Activated CD4-positive, CD25-positive, alpha-beta regulatory T cell treated with anti-CD3 and anti-CD28 coated beads, Interleukin-2, amount 50 U/mL, for 24 hours (primary cell): ENCODE results near the gene SAMD4A.
"Not testable (repeated sequence)": the region's sequence is repeated elsewhere in the genome, so short reads cannot be mapped to it uniquely, and the experiment has no call there.

Source experiments
- ATAC-seq, 2 donors: fragments of 150-1000 bp; cut with Tn5 transposase; one replicate each; pipeline ENCODE4 v1.10.0; 2021; ENCODE audit warnings: mild to moderate bottlenecking in 1 of 2, moderate library complexity in 1 of 2

The SAMD4A gene

DNA sequence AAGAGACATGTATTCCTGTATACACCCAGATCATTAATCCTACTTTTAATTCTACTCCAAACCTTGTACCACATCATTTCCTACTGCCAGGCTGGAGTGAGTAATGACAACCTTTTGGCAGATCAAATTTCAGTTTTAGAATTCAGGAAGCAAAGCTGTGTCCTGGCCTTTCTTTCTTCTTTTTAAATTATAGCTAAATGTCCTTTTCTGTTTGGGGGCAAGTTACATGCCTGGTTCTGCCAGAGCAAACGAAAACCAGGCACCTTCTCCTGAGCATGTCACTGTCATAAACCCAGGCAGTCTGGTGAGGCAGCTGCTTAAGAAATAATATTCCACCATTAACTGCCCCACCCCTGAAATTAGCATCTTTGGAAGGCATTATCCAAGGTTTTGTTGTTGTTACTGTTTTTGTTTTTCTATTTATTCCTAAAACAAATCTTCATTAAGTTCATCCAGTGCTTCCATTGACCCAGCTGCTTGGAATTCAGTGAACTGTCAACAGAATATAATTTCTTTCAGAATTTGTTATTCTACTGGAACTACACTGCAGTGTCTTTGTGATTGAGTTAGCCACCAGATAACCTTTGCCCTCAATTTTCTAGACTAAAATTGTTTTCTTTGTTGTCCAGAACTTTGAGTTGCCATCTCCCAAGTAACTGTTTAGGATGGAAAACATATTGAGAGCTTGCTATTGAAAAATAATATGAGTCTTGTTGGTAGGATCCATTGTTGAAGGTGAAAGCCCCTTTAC, 33.2 kb downstream of the SAMD4A start:
- no peak for ATAC-seq

DNA sequence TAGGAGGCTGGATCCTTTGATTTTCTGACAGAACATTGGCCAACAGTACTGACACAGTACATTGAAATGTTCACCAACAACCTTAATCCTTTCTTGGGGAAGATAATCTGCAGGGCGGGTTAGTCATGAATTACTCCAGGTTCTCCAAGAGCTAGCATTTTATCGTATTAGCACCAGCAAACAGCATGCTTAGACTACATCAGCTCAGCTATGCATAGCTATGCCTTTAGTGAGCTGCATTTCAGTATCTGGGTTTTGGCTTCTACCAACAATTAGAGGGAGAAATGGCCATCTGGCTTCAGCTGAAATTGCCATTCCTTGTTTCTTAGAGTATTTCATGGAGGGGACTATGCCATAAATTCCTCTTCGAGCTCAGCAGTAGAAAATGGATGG, 33.8 kb downstream of the SAMD4A start:
- no peak for ATAC-seq

DNA sequence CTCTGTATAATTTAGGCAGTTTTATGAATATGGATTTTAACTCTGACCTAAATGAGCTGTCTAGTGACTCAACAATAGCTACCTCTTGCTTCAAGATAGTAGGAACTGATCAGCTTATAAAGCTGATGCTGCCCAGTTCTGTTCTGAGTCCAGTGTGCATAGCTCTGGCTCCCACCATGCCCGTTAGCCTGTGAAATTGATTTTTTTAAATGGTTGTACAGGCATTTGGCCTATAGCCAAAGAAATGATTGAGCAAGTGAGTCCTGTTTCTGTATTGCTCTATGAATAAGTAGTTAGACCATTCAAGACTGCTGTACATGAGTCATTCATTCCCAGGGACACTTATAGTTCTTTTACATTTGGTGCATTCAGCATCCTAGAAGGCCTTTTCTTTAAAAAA, 36.4 kb downstream of the SAMD4A start:
- ATAC-seq = no peak

DNA sequence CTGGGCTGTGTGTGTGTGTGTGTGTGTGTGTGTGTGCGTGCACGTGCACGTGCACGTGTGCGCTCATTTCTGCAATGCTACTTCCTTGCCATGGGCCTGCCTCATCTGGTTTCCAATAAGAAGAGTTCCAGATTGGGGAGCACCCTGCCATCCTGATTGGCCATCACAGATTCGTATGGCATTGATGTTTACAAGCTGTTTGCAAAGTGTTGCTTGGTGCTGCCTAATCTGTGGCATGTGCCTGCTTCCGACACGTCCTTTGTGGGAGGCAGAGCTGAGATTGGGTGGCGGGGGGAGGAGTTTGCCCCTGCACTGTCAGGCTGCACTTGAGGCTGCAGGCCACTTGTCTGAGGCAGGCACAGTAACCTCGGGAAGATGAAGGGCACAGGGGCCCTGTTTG, 39.2 kb downstream of the SAMD4A start:
- no peak for ATAC-seq

DNA sequence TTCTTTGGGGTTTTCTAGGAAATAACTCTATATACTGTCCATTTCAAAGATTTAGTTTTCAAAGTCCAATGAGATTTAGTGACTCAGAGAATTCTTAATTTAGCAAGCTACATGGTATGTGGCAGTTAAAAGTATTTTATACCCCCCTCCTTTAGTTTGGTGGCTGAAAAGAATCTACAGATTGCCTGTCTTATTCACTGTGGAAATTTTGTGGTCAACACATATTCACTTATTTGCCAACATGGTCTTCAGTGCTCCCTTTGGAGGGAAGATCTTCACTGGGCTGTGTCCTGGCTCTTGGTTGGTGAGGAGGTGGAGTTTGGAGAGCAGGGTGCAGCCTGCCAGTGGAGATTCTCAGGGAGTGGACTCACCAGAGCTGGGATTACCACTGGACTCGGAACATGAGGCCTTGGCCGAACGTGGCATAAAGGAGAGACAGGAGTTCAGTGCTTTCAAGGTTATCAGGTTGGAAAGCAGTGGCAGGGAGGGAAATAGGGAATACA, 39.8 kb downstream of the SAMD4A start:
- ATAC-seq = no peak

DNA sequence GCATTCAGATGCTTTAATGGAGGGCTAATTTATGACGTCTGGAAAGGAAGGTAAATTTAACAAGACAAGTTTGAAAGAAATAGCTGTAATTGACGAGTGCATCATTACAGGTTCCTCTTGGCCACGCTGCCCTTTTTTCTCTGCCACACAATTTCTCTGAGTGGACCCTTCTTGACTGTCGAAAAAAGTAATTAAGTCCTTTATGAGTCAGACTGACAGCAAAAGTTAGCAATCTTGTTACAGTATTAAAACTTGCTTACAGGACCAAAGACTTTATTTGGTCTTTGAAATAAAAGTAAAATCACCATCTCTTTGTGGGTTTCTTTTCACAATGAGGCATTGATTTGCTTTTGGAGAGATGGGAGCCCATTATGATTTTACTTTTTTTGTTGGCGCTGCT, 42.6 kb downstream of the SAMD4A start:
- ATAC-seq = no peak

DNA sequence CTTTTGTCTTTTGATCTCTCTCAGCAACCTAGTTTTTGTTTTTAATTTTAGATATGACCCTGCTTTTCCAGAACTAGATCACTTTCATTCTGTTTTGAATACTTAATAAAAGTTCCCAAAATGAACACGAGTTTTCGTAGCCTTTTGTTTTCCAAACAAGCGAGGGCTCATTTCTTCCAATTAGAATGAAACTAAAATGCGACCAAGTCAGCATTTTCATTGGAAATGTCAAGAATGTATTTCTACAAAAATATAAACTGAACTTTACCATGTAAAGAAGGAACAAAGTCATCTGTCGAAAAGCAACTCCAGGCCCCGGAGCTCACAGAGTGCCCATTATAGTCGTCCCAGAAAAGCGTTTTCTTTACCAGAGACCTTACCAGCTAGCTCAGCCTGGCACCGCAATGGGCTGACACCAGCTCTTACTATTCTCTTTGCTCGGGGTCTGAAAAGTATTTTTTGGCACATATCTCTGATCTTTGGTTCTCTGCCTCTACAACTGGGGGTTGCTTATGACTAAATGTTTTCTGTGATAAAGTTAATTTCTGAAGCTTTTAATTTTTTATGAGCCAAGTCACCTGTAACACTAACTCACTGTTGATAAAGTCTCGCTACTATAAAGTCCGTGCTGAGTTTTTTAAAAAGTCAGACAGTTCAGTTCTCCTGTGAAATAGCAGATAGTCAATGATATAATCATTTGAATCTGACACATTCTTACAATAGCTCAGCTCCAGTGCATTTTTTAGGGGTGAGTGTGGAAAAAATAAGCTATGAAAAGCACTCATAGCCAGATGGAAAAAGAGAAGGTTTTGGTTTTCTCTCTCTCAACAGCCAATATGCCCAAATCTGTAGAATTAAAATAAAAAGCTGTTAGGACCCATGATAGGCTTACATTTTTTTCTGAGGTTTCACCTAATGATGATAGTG, 43.4 kb downstream of the SAMD4A start:
- ATAC-seq = no peak

DNA sequence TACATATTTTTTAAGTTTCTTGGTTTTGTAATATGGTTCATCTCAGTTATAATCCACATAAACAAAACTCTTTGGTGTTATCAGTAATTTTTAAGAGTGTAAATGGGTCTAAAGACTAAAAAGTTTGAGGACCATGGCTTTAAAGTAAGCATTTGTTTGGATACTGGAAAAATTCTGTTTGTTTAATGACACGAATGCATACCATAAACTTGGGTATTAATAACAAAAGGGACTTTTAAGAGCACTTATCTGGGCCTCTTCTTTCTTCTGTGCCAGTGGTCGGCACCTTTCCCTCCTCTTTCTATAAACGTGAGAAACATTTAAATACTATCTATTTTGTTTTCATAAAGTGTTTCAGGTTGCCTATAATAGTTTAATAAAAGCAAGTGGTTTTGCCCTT, 47.4 kb downstream of the SAMD4A start:
- ATAC-seq = no peak

DNA sequence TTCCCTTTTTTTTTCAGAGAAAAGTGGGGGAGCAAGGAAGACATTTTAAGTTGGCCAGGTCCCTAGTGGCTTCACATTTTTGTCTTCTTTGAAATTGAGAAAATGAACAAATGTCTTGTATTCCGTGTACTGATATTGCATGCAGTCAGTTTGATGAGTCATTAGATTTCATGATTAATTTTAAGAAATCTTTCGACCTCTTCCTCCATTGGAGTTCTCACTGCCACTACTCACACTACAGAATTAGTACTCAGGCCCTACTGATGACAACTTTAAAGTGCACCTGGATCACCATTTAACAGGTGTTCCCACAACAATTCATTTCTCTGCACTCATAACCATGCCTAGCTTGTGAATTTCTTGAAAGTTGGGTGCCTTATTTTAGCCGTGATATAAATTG, 50.5 kb downstream of the SAMD4A start:
- peak; percentile 85 to 87 for ATAC-seq

DNA sequence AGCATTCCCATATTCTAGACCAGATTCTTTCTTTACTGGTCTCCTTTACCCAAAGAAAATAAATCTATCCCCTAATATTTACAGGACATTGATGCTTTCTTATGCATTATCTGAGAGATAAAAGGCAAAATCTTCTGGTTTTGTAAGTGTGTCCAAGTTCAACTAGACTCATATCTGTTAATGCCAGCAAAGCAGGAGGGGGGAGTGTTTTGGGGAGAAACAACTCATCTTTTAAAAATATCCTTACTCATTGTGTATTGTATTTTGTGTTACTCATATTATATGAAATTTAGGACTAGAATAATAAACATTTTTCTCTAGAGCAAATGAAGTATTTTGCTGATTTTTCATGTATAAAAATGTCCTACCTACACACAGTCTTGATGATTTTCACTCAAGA, 54.8 kb downstream of the SAMD4A start:
- no peak for ATAC-seq

DNA sequence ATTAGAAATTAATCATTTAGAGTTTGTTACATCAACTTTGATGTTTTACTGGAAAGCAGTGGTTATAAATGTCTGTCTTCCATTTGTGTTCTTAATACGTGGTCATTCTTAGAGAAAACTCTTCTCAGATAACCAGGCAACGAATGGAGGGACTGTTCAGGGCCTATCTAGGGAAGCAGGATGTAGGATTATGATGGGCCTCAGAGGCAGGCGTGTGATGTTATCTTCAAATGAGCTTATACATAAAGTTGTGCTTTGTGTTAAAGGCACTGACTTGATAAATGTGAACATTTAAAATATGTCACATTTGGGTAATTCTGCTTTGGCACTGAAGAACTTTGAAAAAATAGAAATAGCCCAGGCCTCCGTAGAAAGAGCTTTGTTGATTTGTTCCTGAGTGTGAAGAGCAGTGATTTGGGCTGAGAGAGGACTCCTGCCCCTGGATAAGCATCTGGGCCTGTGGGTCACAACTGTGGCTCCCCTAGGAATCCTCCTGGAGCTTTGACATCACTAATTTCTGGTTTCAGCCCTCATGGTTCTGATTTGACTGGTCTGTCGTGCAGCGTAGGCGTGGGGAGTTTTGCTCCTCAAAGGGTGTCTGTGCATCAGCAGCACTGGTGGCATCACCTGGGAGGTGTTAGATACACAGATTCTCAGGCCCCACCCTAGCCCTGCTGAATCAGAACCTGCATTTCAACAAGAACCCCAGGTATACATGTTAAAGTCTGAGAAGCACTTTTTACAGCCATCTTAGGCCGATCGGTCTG, 55.4 kb downstream of the SAMD4A start:
- ATAC-seq = peak; percentile 95 to 97

DNA sequence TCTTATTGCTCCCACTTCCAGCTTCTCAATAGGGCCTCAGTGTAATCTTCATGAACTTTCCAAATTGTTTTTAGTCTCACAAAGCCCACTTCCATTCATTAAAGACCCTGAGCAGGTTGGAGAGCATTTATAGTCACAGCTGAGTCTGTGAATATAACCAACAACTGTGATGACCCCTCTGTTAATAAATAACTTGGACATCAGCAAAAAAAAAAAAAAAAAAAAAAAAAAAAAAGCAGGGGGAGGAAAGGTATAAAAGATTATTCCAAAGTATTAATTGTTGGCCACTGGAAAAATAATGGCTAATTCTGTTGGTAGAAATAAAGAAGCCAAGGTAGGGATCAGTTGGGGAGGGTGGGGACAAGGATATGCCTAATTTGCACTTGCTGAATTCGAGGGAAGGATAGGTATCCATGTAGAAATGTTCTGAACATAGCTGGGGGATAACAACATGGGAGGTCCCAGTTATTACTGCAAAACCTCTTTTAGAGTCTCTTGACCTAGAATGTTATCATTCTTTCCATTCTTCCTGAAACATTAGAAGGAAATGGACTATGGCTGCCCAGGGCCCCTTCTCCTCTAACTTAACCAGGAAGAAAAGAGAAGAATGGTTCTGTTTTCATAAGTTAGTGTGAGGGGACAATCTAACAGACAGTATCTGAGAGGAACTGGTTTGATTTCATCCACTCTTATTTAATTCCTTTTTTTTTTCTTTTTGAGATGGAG, 56.5 kb downstream of the SAMD4A start:
- ATAC-seq = no peak

DNA sequence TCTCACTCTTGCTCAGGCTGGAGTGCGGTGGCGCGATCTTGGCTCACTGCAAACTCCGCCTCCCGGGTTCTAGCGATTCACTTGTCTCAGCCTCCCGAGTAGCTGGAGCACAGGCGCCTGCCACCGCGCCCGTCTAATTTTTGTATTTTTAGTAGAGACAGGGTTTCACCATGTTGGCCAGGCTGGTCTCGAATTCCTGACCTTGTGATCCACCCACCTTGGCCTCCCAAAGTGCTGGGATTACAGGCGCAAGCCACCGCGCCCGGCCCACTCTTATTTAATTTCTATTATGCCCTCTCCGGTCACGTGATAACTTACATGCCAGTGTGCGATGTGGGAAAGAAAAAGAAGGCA, 57.1 kb downstream of the SAMD4A start:
- ATAC-seq = not testable (repeated sequence)

DNA sequence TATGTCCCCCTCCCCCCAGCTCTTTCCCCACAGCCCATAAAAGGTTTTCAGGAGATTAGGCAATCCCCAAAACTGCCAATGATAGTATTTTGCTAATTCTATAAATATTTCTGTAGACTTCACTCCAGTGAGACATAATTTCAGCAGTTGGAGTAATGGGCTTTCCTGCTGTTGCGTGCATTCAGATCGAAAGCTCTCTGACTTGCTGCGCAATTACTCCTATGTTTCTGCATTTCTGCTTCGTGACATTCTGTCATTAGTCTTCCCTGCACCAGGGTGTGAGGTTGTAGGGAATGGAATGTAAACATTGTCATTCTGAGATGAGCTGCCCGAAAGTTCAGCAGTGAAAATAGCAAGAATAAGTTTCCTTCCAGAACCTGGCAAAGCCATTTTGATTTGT, 58.2 kb downstream of the SAMD4A start:
- ATAC-seq = no peak

DNA sequence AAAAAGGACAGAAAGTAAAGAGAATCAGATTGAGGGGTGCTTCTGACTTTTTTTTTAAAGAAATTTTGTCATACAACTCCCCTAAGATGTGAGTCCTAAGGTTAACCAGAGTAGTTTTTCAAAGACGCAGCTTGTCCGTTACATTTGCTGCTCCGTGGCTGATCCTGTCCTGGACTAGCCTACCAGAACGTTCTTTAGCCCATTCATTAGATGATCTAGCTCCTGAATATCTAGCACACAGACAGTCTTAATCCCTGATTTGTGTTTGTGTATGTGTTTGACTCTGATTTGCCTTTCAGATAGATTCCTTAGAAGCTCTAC, 60.3 kb downstream of the SAMD4A start:
- no peak for ATAC-seq

DNA sequence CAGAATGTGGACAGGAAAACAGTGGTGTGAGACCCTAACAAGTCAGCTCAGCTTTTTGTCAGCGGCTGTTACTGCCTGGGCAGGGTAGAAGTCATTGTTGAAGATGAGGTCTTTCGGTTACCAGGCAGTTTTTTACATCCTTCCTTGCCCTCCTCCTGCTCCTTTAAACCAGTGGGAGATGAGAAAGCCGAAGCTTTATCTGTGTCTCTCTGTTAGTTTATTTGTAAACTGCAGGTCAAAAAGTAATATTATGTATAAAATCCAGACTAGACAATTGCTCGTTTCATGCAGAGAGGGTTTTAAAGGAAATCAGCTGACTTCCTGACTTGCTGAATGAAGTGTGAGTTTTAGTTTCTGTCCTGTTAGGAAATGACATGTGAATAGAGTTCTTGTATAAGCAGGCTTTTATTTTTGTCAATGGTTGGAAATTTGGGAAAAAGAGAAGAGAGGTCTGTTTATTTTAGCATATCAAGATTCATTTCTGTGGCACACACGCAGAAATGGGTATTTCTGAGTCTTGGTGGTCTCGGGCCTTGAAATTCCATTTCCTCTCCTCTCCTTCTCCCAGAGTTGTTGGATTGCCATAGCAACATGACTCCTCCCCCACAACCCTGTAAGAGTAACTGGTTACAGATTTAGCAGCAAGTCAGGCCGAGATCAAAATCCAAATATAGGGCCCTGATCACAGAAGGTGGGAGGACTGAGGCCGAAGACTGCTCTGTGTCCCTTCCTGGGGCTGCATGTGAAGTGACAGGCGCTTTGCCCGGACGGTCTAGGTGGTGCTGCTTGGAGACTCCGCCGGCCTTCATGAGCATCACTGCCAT, 60.8 kb downstream of the SAMD4A start:
- ATAC-seq = peak; percentile 47 to 55

DNA sequence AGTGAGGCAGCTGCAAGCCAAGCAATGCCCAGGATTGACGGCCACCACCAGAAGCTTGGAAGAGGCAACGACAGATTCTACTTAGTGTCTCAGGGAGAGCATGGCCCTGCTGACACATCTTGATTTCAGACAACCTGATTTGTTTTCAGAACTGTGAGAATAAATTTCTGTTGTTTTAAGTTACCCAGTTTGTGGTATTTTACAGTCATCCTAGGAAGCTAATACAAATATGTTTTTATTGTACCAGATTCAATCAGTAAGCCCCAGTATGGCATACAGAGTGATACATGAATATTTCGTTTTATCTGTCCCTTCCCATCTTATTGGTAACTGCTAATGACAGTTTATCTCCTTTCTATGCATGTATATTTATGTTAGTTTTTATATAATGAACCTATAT, 62.3 kb downstream of the SAMD4A start:
- ATAC-seq = peak; percentile 55 to 60

DNA sequence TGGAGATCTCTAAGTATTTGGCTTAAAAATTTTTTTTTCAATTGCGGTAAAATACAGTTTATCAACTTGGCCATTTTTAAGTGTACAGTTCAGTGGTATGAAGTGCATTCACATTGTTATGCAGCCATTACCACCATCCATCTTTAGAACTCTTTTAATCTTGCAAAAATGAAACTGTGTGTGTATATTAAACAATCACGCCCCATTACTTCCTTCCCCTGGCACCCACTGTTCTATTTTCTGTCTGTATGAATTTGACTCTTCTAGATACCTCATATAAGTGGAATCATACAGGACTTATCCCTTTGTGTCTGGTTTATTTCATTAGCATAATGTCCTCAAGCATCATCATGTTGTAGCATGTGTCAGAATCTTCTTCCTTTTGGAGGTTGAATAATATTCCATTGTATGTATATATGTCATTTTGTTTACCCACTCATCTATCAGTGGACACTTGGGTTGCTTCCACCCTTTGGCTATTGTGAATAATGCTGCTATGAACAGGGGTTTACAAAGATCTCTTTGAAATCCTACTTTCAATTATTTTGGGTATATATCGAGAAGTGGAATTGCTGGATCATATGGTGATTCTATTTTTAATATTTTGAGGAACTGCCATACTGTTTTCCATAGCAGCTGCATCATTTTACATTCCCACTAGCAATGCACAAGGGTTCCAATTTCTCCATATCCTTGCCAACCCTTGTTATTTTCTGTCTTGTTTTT, 62.9 kb downstream of the SAMD4A start:
- ATAC-seq = peak; percentile 16 to 24

DNA sequence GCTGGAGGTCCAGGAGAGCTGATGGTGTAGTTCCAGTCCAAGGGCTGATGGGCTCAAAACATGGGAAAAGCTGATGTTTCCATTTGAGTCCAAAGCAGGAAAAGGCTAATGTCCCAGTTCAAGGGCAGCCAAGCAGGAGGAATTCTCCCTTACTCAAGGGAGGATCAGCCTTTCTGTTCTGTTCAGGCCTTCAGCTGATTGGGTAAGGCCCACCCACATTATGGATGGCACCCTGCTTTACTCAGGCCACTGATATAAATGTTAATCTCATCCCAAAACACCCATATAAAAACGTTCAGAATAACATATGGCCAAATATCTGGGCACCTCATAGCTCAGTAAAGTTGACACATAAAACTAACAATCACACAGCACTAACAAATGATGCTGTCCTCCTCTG, 64.1 kb downstream of the SAMD4A start:
- ATAC-seq = no peak

DNA sequence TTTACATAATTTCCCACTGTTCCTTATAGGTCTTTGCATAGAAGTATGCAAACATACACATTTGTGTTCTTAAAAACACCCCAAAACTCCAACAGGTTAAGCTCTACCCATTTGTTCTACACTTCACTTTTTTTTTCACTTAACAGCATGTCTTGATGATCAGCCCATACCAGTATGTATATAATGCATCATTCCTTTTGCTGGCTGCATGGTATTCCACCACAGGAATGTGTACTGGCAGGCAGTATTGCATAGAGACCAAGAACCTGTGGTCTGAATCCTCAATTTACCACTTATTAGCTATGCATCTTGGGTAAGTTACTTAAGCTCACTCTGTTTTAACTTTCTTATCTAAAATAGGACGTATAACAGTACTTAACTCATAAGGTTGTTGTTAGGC, 65.5 kb downstream of the SAMD4A start:
- no peak for ATAC-seq

DNA sequence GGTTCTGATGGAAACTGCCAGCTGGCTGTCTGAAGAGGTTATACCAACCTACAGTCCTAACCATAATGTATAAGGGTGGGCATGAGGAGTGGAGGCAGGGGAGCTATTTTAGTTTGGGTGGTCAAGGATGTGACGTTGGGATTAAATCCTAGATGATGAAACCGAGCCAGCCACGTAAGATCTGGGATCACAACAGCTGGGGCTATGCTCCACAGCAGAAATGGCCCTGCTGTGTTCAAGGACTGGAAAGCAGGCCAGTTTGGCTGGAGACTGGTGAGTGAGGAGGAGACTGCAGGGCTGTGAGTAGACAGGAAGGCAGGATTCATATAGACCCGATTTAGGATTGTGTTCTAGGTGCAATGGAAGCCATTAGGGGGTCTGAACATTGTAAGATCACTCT, 66.1 kb downstream of the SAMD4A start:
- ATAC-seq = no peak
